Heart left ventricle (tissue), 16 donors: Measurements from ENCODE around the gene SAP30BP. TPM values are rescaled to one million over a fixed set of nuclear protein-coding genes. Genes with fewer than 3 reads are reported as not detected.

Experiments
- ATAC-seq, 4 donors: fragments of 200-7000 bp; cut with Tn5 transposase; one replicate each; pipeline ENCODE4 v1.9.1; 2020 to 2022; ENCODE audit warnings: moderate library complexity in 4 of 4, mild to moderate bottlenecking in 3 of 4, moderate number of reproducible peaks in 1 of 4
- DNase-seq, 5 donors: peaks; one replicate each; pipeline ENCODE4 v3.0.0-alpha.2; 2020
- H3K27ac ChIP-seq, 12 donors: fragments of 200-600 bp; sonication (generic) in 4 of 12; one replicate each; pipeline versions ENCODE4 v1.5.0 to v1.8.0; 2016 to 2022; ENCODE audit warnings: mild to moderate bottlenecking in 2 of 12
- H3K27me3 ChIP-seq, 9 donors: fragments of 200-600 bp; sonication (generic) in 2 of 9; one replicate each; pipeline versions ENCODE4 v1.5.1 to v1.8.0; 2016 to 2022; ENCODE audit warnings: mild to moderate bottlenecking in 3 of 9
- H3K36me3 ChIP-seq, 9 donors: fragments of 200-600 bp; sonication (generic) in 2 of 9; one replicate each; pipeline versions ENCODE4 v1.5.0 to v1.8.0; 2018 to 2022; ENCODE audit warnings: mild to moderate bottlenecking in 2 of 9
- H3K4me1 ChIP-seq, 12 donors: fragments of 200-600 bp; sonication (generic) in 4 of 12; one replicate each; pipeline versions ENCODE4 v1.5.0 to v1.8.0; 2016 to 2022; ENCODE audit warnings: mild to moderate bottlenecking in 3 of 12
- H3K4me3 ChIP-seq, 12 donors: fragments of 200-600 bp; sonication (generic) in 4 of 12; one replicate each; pipeline versions ENCODE4 v1.5.0 to v1.8.0; 2017 to 2022; ENCODE audit warnings: mild to moderate bottlenecking in 9 of 12, moderate library complexity in 4 of 12
- H3K9me3 ChIP-seq, 12 donors: fragments of 200-600 bp; sonication (generic) in 4 of 12; one replicate each; pipeline versions ENCODE4 v1.5.0 to v1.8.0; 2016 to 2022; ENCODE audit warnings: mild to moderate bottlenecking in 1 of 12
- POLR2A ChIP-seq, 2 donors: fragments of 450-650 bp; IDR thresholded peaks; one replicate each; pipeline ENCODE4 v1.6.1; 2017; ENCODE audit warnings: antibody characterized with exemption in 2 of 2, mild to moderate bottlenecking in 2 of 2, moderate library complexity in 2 of 2
- WGBS, 4 donors: extraction: QIAGEN DNeasy Blood & Tissue Kit in 2 of 4; methylation state at CpG; one replicate each; pipeline versions ENCODE4 v1.1.5 to v1.1.7; 2013 to 2018; 5-methylcytosine and 5-hydroxymethylcytosine counted together
- intact Hi-C, 10 donors: fragments of 100-400 bp; cut with DNase I; formaldehyde crosslinking; loops; one replicate each; pipeline versions ENCODE4 v1.11.1 to v1.14.2; 2022
- polyA plus RNA-seq, 2 donors: library from polyadenylated mRNA; stranded (reverse); fragments of 200-250 nt; gene quantifications; one replicate each; pipeline ENCODE4 v1.2.3, GENCODE V29; 2013
- total RNA-seq, 9 donors: library from RNA; depleted of rRNA in 2 of 9; stranded (reverse); fragments of >200 nt in 2 of 9; fragmentation: NEBNext Ultra II Directional in 3 of 9; extraction: Animal tissue kit (Norgen Biotek cat#: 25700) in 3 of 9; gene quantifications; one replicate each; pipeline versions ENCODE4 v1.1.0 to v1.2.4, GENCODE V29; 2016 to 2023
- TF ChIP-seq, protein P1 (sequence below), 12 donors: fragments of 200-600 bp; sonication (generic) in 4 of 12; IDR thresholded peaks; one replicate each; pipeline versions ENCODE4 v1.5.0 to v1.8.0; 2018 to 2022; ENCODE audit warnings: antibody characterized with exemption in 12 of 12, mild to moderate bottlenecking in 5 of 12
- donor health status: ischemic (EF 13 %, LVEDD 7.1; RV severe dilation, severe dysfunction).
- donor health status: healthy with polysubstance abuse.
- donor health status: DM: no; HTN: yes; CAD: no.
- donor health status: DM: no; HTN: no; CAD: no.
- donor health status: ischemic (EF 25% LVEDD 6.9; RV normal size, moderate dysfunction).
- donor health status: ischemic (EF 25% LVEDD 5.7; RV mildly dilated, moderate dysfunction).
- donor health status: healthy.
- donor health status: DM: yes; HTN: yes; CAD: no.
- donor health status: ischemic (EF 35%, LVEDD 5.7; RV mildly dilated, moderate dysfunction).
- donor health status: nonischemic (EF 11% LVEDD 7.7; RV severe dilation, severe dysfunction).
- donor health status: DM: yes; HTN: yes; CAD: no.
- donor health status: PGD.
- donor health status: ischemic (EF 29% LVEDD 5.4; RV normal size, mild dysfunction).
- donor health status: nonischemic (EF 23%, LVEDD 6.1; RV moderate dilation, normal function).

Gene SAP30BP
- total and polyA plus RNA-seq, 11 donors, result 40.9 to 121 (median 54.6) TPM

DNA sequence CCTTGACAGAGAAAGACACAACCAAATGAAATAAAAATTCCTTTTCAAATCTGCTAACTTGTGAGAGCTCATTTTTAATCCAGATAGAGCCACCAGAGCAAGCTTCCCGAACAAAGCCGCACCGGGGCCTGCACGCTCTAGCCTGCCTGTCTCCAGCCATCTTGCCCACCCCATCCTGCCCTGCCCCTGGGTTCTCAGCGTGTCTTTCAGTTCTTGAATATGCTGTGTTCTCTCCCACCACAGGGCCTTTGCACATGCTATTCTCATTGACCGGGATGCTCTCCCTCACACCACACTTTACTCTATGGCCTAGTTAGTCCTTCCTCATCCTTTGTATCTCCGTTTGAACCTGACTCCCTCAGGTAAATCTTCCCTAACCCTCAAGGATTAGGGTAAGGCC lies 19.2 kb upstream of the SAP30BP start:
- no peaks in the 10 kb centered on the region for H3K9me3 ChIP-seq
- TF ChIP-seq, protein P1, sequence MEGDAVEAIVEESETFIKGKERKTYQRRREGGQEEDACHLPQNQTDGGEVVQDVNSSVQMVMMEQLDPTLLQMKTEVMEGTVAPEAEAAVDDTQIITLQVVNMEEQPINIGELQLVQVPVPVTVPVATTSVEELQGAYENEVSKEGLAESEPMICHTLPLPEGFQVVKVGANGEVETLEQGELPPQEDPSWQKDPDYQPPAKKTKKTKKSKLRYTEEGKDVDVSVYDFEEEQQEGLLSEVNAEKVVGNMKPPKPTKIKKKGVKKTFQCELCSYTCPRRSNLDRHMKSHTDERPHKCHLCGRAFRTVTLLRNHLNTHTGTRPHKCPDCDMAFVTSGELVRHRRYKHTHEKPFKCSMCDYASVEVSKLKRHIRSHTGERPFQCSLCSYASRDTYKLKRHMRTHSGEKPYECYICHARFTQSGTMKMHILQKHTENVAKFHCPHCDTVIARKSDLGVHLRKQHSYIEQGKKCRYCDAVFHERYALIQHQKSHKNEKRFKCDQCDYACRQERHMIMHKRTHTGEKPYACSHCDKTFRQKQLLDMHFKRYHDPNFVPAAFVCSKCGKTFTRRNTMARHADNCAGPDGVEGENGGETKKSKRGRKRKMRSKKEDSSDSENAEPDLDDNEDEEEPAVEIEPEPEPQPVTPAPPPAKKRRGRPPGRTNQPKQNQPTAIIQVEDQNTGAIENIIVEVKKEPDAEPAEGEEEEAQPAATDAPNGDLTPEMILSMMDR (IDR thresholded peaks at IDR 0.05), result no peak
- TF ChIP-seq POLR2A (IDR thresholded peaks at IDR 0.05), result no peak
- no peaks in the 10 kb centered on the region for H3K27me3 ChIP-seq
- H3K4me3 ChIP-seq, result no peak overlapping the region
- intact Hi-C loops, result no loop called here
- no peak overlapping the region for H3K27ac ChIP-seq
- DNase-seq (no peak), ATAC-seq (no peak)
- H3K36me3 ChIP-seq, result peaks cover 0 to 57% (median 41%) of the 10 kb centered on the region in 9 donors
- 97 to 100% (median 98%) methylated on average over 7 of the region's 7 CpGs for WGBS, 4 donors
- H3K4me1 ChIP-seq, result peaks cover 0 to 9% (median 2%) of the 10 kb centered on the region in 12 donors

DNA sequence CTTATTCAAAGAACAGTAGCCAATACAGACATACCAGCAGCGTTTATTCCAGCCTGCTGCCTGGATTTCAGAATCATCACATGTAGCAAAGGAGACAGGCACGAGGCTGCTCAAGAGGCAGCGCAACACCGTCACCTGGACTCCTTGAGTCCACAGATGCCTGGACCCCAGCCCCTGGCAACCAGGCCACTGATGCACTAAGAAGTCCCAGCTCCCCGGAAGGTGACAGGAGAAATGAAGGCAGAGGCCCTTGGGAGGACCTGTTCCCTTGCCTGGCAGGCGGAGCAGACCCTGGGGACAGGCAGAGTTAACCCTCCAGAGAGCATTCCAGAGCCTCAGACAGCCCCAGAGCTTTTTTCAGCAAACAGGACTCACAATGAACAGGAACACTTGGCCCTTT lies 17.5 kb upstream of the SAP30BP start:
- DNase-seq (no peak), ATAC-seq (no peak)
- intact Hi-C loops, result no loop called here
- H3K36me3 ChIP-seq, result peaks cover 0 to 73% (median 49%) of the 10 kb centered on the region in 9 donors
- H3K4me1 ChIP-seq, result peaks cover 0 to 9% (median 0%) of the 10 kb centered on the region in 12 donors
- no peak overlapping the region for H3K27ac ChIP-seq
- TF ChIP-seq, protein P1 (IDR thresholded peaks at IDR 0.05), result no peak
- no peaks in the 10 kb centered on the region for H3K27me3 ChIP-seq
- H3K4me3 ChIP-seq, result no peak overlapping the region
- H3K9me3 ChIP-seq, result no peaks in the 10 kb centered on the region
- 83 to 94% (median 94%) methylated on average over 5 to 6 of the region's 6 CpGs for WGBS, 4 donors

DNA sequence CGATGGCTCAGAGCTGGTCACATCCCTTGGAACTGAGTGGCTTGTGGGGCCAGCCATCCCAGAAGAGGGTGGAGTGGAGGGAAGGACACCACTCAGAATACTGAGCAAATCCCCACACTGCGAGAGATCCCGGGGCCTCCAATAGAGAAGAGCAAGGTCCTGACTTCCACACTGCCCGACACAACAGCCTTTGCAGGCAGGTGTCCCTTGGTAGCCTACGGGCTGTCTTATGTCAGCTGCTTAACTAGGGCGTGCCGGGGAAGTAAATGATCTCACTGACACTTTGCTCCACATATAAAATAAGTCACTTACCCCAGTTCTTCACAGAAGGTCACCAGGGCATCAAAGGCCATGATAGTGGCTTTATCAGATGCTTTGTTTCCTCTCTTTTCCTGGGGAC lies 16.3 kb upstream of the SAP30BP start:
- peaks cover 0 to 79% (median 59%) of the 10 kb centered on the region in 9 donors for H3K36me3 ChIP-seq
- no peak for DNase-seq
- TF ChIP-seq, protein P1 (IDR thresholded peaks at IDR 0.05), result no peak
- no peak for TF ChIP-seq POLR2A (IDR thresholded peaks at IDR 0.05)
- intact Hi-C loops, result no loop called here
- H3K27ac ChIP-seq, result no peak overlapping the region
- H3K4me1 ChIP-seq, result peaks cover 0 to 5% (median 0%) of the 10 kb centered on the region in 12 donors
- no peaks in the 10 kb centered on the region for H3K27me3 ChIP-seq
- WGBS, 4 donors, result 86 to 98% (median 96%) methylated on average over 5 to 7 of the region's 7 CpGs
- H3K9me3 ChIP-seq, result no peaks in the 10 kb centered on the region
- no peak for ATAC-seq
- no peak overlapping the region for H3K4me3 ChIP-seq

DNA sequence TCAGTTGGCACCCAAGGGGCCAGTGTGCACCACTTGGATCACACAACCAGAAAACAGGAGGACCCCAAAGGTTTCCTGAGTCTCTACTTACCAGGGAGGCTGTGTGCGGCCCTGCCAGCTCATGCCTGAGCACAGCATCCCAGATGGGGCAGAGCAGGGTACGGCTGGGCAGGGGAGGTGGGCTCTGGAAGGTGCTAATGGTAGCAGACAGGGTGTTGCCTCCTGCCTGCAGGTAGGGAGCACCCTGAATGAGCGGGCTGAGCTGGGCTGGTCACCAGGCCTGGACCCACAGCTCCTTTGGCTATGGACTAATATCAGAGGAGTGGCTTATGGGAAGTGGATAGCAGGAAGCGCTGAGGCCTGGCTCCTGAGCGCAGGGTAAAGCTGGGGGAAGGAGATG lies 14.8 kb upstream of the SAP30BP start:
- TF ChIP-seq POLR2A (IDR thresholded peaks at IDR 0.05), result no peak
- TF ChIP-seq, protein P1 (IDR thresholded peaks at IDR 0.05), result no peak
- Histone ChIP-seq H3K4me1 (peaks cover 0 to 4% (median 0%) of the 10 kb centered on the region in 12 donors), H3K36me3 (peaks cover 0 to 87% (median 66%) of the 10 kb centered on the region in 9 donors), H3K27ac (no peak overlapping the region), H3K9me3 (no peaks in the 10 kb centered on the region), H3K27me3 (no peaks in the 10 kb centered on the region), H3K4me3 (no peak overlapping the region)
- 92 to 97% (median 95%) methylated on average over 3 to 5 of the region's 5 CpGs for WGBS, 4 donors
- intact Hi-C loops, result loop anchor here in 1 of 10 donors (2.0 kb wide), 1 partner anchor 20 kb away; the partner anchor contains the start of gene SMIM5
- ATAC-seq (no peak), DNase-seq (no peak)
